Measurements from ENCODE around the gene PRKCSH. TPM values are rescaled to one million over a fixed set of nuclear protein-coding genes. Genes with fewer than 3 reads are reported as not detected.
A peak's percentile ranks its signal among the peaks of the same experiment; 100 is the strongest.
"Not testable (repeated sequence)": the region's sequence is repeated elsewhere in the genome, so short reads cannot be mapped to it uniquely, and the experiment has no call there.

The PRKCSH gene
- total RNA-seq, 1 experiment from 2014 or later = 399 TPM

- intact Hi-C loops (cut with micrococcal nuclease; ENCODE audit: unreplicated experiment) (no loop called here), in situ Hi-C loops (cut with HindIII; ENCODE audit: low pct_unique_long_range_greater_than_20kb, low sequenced_read_pairs) (no loop called here)
- H3K27ac ChIP-seq (ENCODE audit: low read length) = no peak overlapping the region
- no peaks in the 10 kb centered on the region for H3K4me1 ChIP-seq (ENCODE audit: control insufficient read depth, insufficient read depth, low read length)
- no peak for TF ChIP-seq POLR2AphosphoS5 (IDR thresholded peaks at IDR 0.05; ENCODE audit: low read depth, low read length)
- TF ChIP-seq TCF7L2 (IDR thresholded peaks at IDR 0.05; ENCODE audit: low read depth, low read length) = no peak
- peak; percentile 55 for TF ChIP-seq CTCF (IDR thresholded peaks at IDR 0.05)
- ATAC-seq (no peak), DNase-seq (ENCODE audit: low read depth, low spot score) (no peak)
- H3K9me3 ChIP-seq (ENCODE audit: control insufficient read depth, insufficient read depth, low read depth, low read length) = no peaks in the 10 kb centered on the region
- BruUV-seq (replicated peaks) = no TSS peak
- H3K4me3 ChIP-seq (ENCODE audit: low read depth in 2 of 2, low read length in 2 of 2) = no peak overlapping the region
- ChIA-PET POLR2A (no interaction called here), CTCF (interaction anchor here (1.0 kb wide), 1 partner anchor 17 kb away, joined by 3 read pairs; the partner anchor contains the start of genes ODAD3 and PRKCSH)
- H3K36me3 ChIP-seq (ENCODE audit: control insufficient read depth, insufficient read depth, low read length) = no peaks in the 10 kb centered on the region; the same call in 1 of the 2 replicates
- H3K27me3 ChIP-seq (ENCODE audit: control insufficient read depth, insufficient read depth, low read length) = no peaks in the 10 kb centered on the region
Measured at GRCh38 chr19:11452620-11453310, 17.3 kb downstream of the PRKCSH start.

GRCh38 chr19:11453468-11454341, 18.3 kb downstream of the PRKCSH start:
- CTCF ChIA-PET = no interaction called here
- Histone ChIP-seq H3K4me3 (ENCODE audit: low read depth in 2 of 2, low read length in 2 of 2) (no peak overlapping the region), H3K27me3 (ENCODE audit: control insufficient read depth, insufficient read depth, low read length) (no peaks in the 10 kb centered on the region), H3K36me3 (ENCODE audit: control insufficient read depth, insufficient read depth, low read length) (no peaks in the 10 kb centered on the region), H3K9me3 (ENCODE audit: control insufficient read depth, insufficient read depth, low read depth, low read length) (no peaks in the 10 kb centered on the region), H3K27ac (ENCODE audit: low read length) (no peak overlapping the region), H3K4me1 (ENCODE audit: control insufficient read depth, insufficient read depth, low read length) (no peaks in the 10 kb centered on the region)
- DNase-seq (ENCODE audit: low read depth, low spot score) = no peak
- TF ChIP-seq POLR2AphosphoS5 (IDR thresholded peaks at IDR 0.05; ENCODE audit: low read depth, low read length) (no peak), CTCF (IDR thresholded peaks at IDR 0.05) (peak; percentile 64)
- POLR2A ChIA-PET = no interaction called here
- BruUV-seq (replicated peaks) = no TSS peak
- ATAC-seq = no peak
- in situ Hi-C loops (cut with HindIII; ENCODE audit: low pct_unique_long_range_greater_than_20kb, low sequenced_read_pairs) (no loop called here), intact Hi-C loops (cut with micrococcal nuclease; ENCODE audit: unreplicated experiment) (no loop called here)

GRCh38 chr19:11455233-11455554, 19.8 kb downstream of the PRKCSH start:
- H3K4me1 ChIP-seq (ENCODE audit: control insufficient read depth, insufficient read depth, low read length); DNase-seq (ENCODE audit: low read depth, low spot score); CTCF ChIA-PET; in situ Hi-C loops (cut with HindIII; ENCODE audit: low pct_unique_long_range_greater_than_20kb, low sequenced_read_pairs); H3K36me3 ChIP-seq (ENCODE audit: control insufficient read depth, insufficient read depth, low read length); intact Hi-C loops (cut with micrococcal nuclease; ENCODE audit: unreplicated experiment); POLR2A ChIA-PET; BruUV-seq (replicated peaks); ATAC-seq; H3K9me3 ChIP-seq (ENCODE audit: control insufficient read depth, insufficient read depth, low read depth, low read length); H3K4me3 ChIP-seq (ENCODE audit: low read depth in 2 of 2, low read length in 2 of 2); H3K27me3 ChIP-seq (ENCODE audit: control insufficient read depth, insufficient read depth, low read length); H3K27ac ChIP-seq (ENCODE audit: low read length): not testable (repeated sequence)

All from Panc1 (cell line).